Activated naive CD4-positive, alpha-beta T cell treated with Interleukin-2 at 50 U/mL for 16 hours (primary cell): Measurements from ENCODE around the gene VSTM4.

Experiments used
- DNase-seq: peaks from one replicate; pipeline ENCODE4 v3.0.0-alpha.2; 2020

The VSTM4 gene

DNA sequence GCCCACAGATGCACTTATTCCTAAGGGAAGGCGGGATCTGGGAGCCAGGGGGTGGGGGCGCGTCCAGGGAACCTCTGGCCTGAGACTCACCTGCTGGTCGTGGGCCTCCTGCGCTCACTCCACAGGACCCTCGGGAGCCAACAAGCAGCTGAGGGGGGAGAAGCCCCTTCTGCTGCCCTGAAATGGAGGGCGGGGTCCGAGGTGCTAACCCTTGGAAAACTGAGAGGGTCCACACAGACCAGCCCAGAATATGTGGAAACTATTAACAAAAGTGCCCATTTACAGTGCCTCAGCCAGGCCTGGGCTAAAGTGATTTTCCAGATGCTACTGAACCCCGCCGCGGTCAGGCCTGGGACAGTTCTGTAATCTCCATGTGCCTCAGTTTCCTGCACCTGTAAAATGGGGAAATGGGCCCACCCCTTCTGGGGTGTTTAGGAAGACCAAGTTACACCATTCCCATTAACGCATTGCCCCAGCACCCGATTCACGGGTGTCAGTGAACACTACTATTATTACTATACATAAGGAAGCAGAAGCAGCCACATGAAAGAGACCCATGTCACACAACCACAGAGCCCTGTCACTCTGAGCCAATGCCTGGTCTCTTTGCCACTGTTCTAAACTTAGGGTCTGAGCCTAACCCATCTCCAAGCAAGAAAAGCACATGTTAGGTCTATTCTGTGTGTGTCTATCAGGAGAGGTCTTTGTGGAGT lies 630 bp upstream of the VSTM4 start:
- DNase-seq = no peak

DNA sequence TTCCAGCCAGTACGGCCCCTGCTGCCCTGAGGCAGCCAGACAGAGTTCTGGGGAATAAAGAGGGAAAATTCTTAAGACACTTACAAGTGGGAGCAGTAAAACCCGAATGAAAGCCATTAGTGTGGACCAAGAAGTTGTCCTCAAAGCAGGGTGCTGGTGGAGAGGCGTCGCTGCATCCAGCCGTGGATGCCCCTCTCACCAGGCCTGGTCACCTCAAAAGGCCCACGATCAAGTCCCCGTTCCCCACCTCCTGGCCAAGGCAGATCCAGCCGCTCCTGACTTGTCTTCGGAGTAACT lies 656 bp downstream of the VSTM4 start:
- no peak for DNase-seq

DNA sequence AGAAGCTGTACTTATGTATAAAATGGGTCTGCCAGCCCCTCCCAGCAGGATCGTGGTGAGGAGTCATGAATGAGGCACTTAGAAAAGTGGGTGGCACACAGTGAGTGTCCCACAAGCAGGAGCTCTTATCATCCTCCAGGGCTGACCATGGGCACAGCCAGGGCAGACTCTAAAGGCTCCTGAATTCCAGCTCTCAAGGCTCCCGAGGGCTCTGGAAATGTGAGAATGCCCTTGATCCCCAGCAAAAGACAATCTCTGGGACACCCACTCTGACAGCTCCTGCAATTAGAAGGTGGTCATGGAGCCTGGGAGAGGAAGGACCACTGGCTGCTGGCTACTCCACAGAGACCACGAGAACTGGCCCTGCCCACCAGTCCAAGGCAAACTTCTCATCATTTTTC lies 1.6 kb downstream of the VSTM4 start:
- DNase-seq = no peak

DNA sequence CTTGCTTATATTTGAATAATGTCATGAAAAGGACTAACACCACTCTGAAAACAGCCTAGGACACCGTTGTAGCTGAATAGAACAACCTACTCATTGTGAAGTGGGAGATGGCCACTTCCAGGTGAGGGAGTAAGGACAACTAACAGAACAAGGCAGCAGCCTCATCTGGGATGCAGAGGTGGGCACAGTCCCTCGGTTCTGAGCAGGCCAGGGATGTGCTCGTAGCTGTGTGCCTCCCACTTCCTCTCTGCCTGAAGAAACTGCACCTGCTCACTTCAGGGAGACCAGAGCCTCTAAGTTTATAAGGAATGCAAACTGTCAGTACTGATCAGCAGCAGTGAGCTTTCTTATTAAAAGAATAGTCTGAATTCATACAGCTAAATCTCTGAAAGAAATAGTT lies 2.5 kb downstream of the VSTM4 start:
- no peak for DNase-seq

DNA sequence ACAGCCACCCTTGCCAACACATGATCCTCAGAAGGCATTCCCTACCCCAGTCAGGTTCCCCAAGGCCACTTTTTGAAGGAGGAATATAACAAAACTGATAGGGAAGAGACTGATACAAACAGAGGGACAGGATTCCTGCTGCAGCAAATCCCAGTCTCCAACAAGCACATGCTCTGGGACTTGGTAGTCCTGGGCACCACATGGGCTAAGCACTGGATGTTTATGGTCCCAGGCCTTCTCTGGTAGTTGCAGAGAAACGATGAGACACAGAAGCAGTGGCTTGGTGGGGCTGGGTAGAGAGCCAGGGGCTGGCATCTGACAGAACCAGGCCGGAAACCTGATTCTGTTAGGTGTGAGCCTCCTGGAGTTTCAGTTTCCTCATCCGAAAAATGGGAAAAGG lies 3.2 kb downstream of the VSTM4 start:
- DNase-seq = no peak

DNA sequence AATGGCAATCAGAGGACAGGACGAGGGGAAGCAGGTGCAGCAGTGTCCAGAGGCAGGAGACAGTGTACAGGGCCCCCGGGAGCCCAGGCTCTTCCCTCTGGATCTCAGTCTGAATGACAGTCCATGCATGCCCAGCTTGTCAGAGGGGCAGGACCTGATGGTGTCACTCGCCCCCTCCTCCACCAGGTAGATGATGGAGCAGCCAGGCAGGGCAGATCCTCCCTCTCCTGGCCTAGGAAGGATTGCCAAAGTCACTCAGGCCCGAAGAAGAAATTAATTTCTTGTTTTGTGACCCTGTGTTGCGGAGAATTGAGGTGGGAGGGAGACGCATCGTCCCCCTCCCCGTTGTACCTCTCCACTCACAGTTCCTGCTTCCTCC lies 4.0 kb downstream of the VSTM4 start:
- DNase-seq = no peak

DNA sequence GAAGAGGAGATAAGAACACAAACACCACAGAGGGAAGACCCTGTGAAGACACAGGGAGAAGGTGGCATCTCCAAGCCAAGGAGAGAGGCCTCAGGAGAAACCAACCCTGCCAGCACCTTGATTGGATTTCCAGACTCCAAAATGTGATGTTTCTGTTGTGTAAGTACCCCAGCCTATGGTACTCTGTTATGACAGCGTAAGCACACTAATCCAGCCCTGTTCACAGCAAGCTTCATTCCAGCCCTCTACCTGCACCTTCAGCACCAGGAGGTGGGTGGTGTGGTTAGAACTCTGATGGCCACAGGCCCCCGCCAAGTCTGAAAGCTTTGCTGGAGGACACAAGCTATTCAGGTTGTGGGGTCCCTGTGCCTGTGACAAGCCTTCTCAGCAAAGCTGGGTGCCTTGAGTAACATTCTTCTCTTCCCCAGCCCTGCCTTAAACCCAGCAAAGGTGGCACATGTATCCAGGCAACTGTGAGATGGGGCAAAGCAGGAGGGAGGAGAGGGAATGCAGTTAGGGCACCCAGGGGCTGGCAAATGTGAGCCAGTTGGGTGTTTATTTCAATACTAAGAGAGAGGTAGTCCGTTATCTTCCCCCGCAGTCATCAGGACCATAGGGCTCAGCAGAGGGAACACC lies 4.5 kb downstream of the VSTM4 start:
- no peak for DNase-seq

DNA sequence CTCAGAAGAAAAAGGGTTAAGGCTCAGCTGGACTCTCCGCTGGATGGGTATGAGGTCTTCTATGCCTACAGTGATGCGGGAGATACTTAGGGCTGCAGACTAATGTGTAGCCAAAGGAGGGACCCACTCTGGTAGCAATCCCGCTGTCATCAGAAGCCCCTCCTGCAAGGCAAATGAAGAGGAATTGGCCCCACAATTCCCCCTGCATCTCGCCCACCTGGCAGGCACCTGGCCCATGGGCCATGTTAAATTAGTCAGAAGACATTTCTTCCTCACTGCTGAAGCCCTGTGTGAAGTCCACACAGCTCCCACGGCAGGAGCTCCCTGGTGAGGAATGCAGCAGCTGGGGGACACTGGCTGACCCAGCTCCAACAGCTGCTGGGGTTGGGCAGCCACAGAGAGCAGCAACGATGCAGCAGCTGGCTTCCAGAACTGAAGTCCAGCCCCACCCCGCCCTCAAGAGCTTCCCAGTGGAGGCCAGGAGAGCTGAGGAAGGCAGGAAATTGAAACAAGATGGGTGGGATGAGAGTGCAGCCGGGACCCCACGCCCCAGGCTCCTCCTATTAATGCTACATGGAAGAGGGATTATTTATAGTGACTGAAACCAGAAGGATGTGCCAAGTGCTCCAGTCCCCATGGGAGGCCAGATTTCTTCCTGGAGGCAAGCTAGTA lies 5.5 kb downstream of the VSTM4 start:
- DNase-seq = no peak

DNA sequence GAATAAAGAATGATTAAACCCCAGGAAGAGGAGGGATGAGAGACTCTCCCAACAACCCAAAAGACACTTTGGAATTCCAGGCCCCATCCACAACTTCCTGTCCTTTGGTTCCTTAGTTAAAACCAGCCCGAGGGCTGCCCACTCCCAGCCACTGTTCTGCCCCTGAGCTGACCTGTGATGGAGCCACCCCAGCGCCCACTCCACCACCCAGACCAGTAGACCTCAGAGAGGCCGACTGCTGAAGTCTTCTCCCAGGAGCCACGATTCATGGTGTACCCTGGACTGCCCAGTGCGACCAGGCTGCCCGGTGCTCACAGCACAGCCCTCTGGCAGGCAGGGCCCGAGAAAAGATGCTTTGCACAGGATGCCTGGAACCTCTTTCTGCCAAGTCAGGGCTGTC lies 6.7 kb downstream of the VSTM4 start:
- no peak for DNase-seq

DNA sequence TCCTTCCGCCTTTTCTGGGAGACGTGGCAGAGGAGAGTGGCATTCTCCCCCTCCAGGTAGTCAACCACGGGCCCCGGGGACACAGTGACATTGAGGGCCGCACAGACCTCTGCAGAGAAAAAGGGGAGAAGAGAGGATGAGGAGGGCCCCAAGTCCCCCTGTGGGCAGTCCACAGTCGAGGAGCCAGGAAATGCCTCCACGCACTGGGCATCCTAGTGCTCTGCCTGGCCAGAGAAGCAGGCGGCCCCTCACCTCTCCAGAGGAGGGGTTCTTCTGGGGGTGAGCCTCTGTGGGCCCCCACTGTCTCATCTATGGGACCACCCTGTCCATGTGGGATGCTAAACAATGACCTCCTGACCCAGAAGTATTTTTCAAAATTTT lies 7.4 kb downstream of the VSTM4 start:
- DNase-seq = no peak

DNA sequence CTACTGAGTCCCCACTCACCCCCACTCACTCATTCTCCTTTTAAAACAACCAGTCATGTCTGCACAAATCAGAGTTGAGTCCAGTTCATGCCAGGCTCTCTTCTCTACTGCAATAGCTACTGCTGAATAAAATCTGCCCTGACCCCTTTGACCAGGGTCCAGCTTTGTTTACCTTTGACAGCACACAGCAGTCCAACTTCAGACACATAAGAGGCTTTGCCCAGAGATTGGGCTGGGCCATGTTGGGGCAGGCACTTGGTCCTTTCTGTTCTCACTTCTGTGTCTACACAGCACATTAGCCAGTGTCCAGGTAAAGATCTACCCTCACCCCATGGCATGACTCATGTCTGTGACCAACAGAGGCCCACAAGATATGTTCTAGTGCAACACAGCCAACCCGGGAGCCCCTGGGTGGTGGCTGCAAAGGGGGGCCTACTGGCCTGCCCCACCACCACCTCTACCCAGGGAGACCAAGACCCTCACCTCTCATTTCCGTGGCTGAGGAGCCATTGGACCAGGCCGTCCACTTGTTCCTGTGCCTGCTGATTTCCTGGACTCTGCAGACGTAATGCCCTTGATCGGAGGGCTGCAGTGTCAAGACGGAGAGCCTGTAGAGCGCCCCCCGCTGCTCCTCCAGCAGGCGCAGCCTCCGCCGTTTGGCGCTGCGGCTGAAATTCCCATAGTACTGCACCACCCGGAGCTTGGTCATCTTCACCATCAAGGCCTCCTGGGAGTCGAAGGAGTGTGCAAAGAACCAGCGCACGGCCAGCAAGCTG lies 8.0 kb downstream of the VSTM4 start:
- no peak for DNase-seq

DNA sequence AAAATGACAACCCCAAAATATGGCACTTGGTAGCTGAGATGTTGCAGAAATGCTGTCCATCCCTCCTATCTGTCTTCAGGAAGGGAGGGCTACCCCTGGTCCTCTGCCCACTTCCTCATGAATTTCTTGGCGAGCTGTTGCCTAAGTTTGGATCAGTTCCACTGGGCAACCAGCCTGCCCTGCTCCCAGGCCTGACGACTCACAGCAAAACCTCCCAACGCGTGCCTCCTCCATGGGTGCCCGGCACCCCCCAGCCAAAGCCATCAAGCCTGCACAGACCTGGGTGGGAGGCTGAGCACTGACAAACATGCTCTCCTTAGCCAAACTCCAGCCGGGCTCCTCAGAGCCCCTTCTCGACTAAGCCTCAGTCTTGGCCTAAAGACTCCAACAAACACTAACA lies 8.9 kb downstream of the VSTM4 start:
- no peak for DNase-seq

DNA sequence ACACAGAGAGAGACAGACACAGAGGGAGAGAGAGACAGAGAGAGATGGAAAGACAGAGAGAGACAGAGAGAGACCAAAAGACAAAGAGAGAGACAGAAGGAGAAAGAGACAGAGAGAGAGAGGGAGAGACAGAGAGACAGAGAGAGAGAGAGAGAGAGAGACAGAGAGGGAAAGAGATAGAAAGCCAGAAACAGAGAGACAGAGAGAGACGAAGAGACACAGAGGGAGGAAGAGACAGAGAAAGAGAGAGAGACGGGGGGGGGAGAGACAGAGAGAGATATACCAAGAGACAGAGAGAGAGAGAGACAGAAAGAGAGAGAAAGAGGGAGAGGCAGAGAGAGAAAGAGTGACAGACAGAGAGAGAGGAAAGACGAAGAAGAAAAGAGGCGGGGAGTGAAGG lies 10.2 kb downstream of the VSTM4 start:
- DNase-seq = no peak

DNA sequence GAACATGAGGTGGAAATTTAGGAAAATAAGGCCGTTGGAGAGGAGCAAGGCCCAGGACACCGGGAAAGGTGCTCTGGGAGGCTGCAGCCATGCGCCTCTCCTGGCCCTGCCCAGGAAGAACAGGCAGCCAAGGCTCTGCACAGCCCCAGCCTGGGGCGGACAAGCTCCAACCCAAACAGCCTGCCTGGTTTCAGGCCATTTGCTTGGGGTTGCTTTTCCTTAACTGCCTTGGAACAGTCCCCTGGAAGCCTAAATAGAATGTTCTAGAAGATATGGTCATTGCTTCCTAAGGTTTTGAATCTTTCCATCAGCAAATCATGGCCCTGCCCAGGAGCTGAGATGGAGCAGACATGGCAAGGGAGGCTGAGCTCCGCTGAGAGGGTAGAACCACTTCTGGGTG lies 11.0 kb downstream of the VSTM4 start:
- no peak for DNase-seq

DNA sequence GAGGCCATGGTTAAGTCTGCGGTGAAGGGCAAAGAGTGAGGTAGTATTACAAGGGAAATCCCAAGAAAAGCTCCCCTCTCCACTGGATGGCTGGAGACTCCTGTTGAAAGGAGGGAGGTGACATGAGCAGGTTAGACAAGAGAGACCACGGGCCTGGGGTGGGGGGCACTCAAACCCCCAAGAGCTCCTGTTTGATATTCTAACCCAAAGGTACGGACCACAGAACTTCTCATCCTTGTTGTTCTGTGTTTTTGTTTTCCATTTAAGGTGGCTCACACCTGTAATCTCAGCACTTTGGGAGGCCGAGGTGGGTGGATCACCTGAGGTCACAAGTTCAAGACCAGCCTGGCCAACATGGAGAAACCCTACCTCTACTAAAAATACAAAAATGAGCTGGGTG lies 11.6 kb downstream of the VSTM4 start:
- no peak for DNase-seq

DNA sequence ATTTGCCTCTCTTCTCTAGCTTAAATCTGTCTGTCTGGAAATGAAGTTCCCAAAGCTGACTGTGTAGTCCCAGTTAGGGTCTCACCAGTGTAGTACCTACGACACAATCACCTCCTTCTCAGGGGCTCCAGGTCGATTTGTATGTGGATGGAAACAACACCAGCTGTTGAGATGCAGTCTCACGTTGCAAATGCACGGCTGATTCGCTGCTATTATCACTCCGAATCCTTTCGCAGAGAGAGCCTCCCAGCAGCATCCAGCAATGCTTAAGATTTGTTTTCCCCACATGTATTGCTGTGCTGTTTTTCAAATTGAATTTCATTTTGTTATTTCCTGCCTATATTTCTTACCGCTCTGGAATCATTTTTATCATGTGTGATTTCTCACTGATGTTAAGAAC lies 16.3 kb downstream of the VSTM4 start:
- DNase-seq = no peak

DNA sequence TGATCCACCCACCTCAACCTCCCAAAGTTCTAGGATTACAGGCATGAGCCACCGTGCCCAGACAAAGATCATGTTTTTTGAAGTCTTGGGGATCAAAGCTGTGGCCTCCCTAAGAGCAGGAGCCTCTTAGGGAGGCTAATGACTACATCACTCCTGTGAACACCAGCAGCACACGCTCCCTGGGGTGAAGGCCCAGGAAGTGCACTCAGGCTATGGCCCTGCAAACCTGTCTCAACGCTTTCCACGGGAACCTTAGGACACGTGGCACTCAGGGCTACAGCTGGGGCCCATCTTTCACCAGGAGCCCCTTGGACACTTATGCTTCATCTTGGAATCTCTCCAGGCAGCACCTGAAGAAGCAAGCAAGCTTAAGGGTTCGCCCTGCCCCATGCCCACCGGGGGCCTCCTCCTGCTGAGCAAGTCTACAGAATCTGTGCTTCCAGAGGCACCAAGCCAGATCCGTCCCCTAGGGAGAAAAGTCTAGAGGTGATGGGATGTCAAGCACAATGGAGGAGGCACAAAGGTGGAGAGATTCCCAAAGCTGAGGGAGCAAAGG lies 18.4 kb downstream of the VSTM4 start:
- DNase-seq = no peak

DNA sequence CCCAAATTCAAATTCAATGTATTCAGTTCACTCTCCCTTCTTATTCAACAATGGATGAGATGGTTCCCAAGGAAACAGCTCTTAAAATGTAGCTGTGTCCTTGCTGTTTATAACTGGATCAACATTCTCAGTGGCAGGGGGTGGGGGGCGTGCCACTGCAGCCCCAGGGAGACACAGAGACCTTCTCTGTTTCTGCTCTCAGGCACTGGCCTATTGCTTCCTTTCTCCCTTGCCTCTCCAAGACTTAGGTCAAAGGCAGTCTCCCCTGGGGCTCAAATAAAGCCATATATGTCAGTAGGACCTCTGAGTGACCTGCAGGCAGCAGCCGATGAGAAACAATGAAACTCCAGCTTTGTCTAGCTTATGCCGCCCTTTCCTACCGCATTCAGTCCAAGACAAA lies 20.7 kb downstream of the VSTM4 start:
- DNase-seq = no peak

DNA sequence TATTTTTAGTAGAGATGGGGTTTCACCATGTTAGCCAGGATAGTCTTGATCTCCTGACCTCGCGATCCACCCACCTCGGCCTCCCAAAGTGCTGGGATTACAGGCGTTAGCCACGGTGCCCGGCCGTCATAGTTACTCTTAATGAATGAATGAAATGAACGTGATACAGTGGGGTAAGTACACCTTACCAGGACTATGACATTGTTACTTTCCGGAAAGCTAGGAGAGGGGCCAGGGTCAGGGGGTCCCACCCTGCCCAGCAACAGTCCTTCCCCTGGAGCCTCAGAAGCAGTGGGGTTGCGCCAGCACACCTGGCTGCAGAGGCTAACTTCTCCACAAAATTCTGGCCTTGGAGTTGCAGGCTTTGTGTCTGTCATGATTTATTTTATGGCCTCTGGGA lies 21.4 kb downstream of the VSTM4 start:
- DNase-seq = no peak

DNA sequence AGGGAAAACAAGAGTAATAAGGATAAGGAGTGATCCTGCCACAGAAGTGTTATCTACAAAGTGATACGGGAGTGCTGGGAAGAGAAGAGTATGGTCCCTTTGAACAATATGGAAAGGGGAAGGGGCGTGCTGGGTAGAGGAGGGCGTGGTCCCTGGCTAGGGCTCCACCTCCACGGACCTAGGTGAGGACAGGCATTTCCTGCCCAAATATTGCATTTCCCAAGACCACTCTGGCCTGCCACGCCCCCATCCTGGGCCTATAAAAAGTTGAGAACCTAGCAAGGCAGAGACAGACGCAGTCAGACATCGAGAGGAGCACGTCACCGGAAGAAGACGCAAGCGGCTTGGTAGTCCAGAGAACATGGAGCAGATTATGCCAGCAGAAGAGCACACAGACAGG lies 22.8 kb downstream of the VSTM4 start:
- DNase-seq = no peak

DNA sequence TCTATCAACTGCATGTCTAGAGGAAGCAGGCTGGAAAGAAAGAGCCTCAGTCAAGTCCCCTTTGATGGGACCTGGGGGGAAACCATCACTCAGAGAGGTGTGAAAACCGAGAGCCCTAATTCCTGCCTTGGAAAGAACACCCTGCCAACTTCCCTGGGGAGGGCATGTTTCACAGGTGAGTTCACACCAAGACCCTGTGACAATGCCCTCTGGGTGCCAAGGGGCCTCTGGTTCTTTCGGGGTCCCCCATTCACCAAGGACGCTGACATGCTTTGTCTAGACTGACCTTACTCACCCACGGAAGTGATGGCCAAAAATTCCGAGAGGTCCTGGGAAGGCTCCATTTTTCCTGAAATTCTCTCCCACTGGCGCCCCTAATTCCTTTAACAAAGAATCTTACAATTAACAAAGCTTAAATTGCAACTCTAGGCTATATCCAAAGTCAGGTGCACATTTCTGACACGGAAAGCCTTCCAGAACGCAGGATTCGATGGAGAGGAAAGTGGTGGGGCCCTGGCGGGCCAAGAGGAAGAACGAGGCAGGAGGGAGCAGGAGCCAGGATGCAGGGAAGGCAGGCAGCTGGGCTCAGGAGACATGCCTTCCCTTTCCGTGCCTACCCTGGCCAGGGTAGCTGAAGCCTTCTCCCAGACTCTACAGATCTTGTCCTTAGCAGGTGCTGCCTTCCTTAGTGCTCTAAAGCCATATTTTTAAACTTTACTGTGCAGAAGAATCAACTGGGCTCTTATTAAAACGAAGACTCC lies 23.7 kb downstream of the VSTM4 start:
- no peak for DNase-seq

DNA sequence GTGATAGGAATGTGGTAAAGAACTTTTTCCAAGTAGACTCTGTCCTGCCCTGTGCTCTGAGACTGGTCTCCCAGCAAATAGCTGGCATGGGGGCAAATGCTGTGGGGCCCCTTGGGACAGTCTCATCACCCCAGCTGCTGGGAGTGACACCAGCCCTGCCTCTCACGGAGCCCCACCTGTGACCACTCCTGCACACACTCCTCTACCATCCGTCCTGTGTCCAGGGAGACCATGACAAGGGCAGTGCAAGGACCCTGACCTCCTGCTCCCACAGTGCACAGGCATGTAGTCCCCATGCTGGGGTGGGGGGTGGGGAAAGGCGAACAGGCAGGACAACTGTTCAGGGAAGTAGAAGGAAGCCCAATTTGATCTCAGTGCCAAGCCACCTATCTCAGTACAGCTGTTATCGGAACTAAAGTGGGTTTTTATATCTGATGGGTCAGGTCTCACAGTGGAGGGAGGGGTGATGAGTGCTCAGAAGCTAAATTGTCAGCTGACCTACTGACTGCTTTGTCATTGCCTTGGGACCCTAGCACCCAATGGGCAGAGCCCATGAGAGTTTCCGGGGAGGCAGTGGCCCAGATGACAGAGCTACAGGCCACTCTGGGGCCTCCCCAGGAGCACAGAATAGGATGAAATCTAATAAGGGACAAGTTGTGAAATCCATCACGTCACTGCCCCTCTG lies 24.5 kb downstream of the VSTM4 start:
- DNase-seq = no peak
